KG1 (cell line): Measurements from ENCODE around the gene AHR.
"Not testable (repeated sequence)": the region's sequence is repeated elsewhere in the genome, so short reads cannot be mapped to it uniquely, and the experiment has no call there.

Experiments
- DNase-seq: peaks from one replicate; lab custom pipeline; 2025; lab: John Stamatoyannopoulos, UW

AHR gene

GRCh38 chr7:17339952-17340351, 41.5 kb downstream of the AHR start:
- DNase-seq = no peak

- DNase-seq = no peak
Measured at GRCh38 chr7:17340655-17341054, 42.2 kb downstream of the AHR start.

GRCh38 chr7:17342756-17343155, 44.3 kb downstream of the AHR start:
- DNase-seq = no peak

GRCh38 chr7:17347401-17347800, 48.9 kb downstream of the AHR start:
- no peak for DNase-seq

- DNase-seq = not testable (repeated sequence)
Measured at GRCh38 chr7:17348932-17349331, 50.5 kb downstream of the AHR start.

GRCh38 chr7:17350321-17350720, 51.9 kb downstream of the AHR start:
- not testable (repeated sequence) for DNase-seq

GRCh38 chr7:17353650-17354419, 55.4 kb downstream of the AHR start:
- not testable (repeated sequence) for DNase-seq

GRCh38 chr7:17354473-17354872, 56.0 kb downstream of the AHR start:
- no peak for DNase-seq

- no peak for DNase-seq
Measured at GRCh38 chr7:17355050-17355449, 56.6 kb downstream of the AHR start.

GRCh38 chr7:17357952-17358351, 59.5 kb downstream of the AHR start:
- DNase-seq = no peak

GRCh38 chr7:17359610-17360009, 61.2 kb downstream of the AHR start:
- no peak for DNase-seq

- no peak for DNase-seq
Measured at GRCh38 chr7:17362439-17363105, 64.1 kb downstream of the AHR start.

- no peak for DNase-seq
Measured at GRCh38 chr7:17364671-17365070, 66.2 kb downstream of the AHR start.

GRCh38 chr7:17365775-17366174, 67.3 kb downstream of the AHR start:
- no peak for DNase-seq

GRCh38 chr7:17367502-17367901, 69.0 kb downstream of the AHR start:
- no peak for DNase-seq

GRCh38 chr7:17368856-17369524, 70.5 kb downstream of the AHR start:
- no peak for DNase-seq

GRCh38 chr7:17369691-17370426, 71.4 kb downstream of the AHR start:
- peak; percentile 63 for DNase-seq

- no peak for DNase-seq
Measured at GRCh38 chr7:17370901-17371585, 72.6 kb downstream of the AHR start.

- no peak for DNase-seq
Measured at GRCh38 chr7:17371671-17372524, 73.4 kb downstream of the AHR start.

GRCh38 chr7:17374157-17374556, 75.7 kb downstream of the AHR start:
- no peak for DNase-seq

GRCh38 chr7:17374654-17375053, 76.2 kb downstream of the AHR start:
- DNase-seq = no peak
